SH-SY5Y (cell line): ENCODE data around the gene PABPN1L.

Experiments used
- GATA2 ChIP-seq: IDR thresholded peaks from 2 replicates; pipeline ENCODE4 v1.6.1; 2011; ENCODE audit warnings: mild to moderate bottlenecking, low read depth, low read length
- GATA3 ChIP-seq: IDR thresholded peaks from 2 replicates; pipeline ENCODE4 v1.6.1; 2011; ENCODE audit warnings: low read depth, mild to moderate bottlenecking, low read length, moderate library complexity

DNA sequence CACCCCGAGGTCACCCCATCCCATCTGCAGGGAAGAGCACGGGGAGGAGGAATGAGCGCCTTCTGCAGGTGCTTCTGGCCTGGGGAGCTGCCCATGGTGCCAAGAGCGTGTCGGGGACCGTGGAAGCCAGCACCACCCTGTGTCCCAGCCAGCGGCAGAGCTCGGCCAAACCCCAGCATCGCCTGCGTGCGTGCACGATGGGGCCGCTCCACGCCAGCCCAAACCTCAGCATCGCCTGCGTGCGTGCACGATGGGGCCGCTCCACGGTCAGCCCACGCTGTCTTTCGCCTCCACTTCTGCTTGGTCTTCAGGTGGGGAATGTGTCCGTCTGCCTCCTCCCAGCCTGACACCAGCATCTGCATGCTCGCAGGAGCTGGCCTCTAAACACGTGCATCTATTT, 23.7 kb downstream of the PABPN1L start:
- no peak for TF ChIP-seq GATA3
- TF ChIP-seq GATA2, result no peak
